Progenitor cell of endocrine pancreas (in vitro differentiated cells): ENCODE results near the gene METTL1. TPM values are rescaled to one million over a fixed set of nuclear protein-coding genes. Genes with fewer than 3 reads are reported as not detected.

Source experiments
- DNase-seq: peaks from one replicate; pipeline ENCODE4 v3.0.0; 2021; ENCODE audit warnings: low spot score; ENCODE audit not compliant: unreplicated experiment
- H3K27ac Mint-ChIP-seq: 2 replicates; pipeline ENCODE4 v1.8.0; 2021; ENCODE audit warnings: mild to moderate bottlenecking, moderate library complexity, mixed read lengths
- H3K27me3 Mint-ChIP-seq: 2 replicates; pipeline ENCODE4 v1.8.0; 2021; ENCODE audit warnings: mixed read lengths
- H3K36me3 Mint-ChIP-seq: 2 replicates; pipeline ENCODE4 v1.8.0; 2022; ENCODE audit warnings: mixed read lengths; ENCODE audit not compliant: insufficient read depth
- H3K4me1 Mint-ChIP-seq: 2 replicates; pipeline ENCODE4 v1.8.0; 2021; ENCODE audit warnings: low read depth, mixed read lengths
- H3K4me3 Mint-ChIP-seq: 2 replicates; pipeline ENCODE4 v1.8.0; 2021; ENCODE audit warnings: low read depth, mild to moderate bottlenecking, moderate library complexity, mixed read lengths
- H3K9me3 Mint-ChIP-seq: 2 replicates; pipeline ENCODE4 v1.8.0; 2021; ENCODE audit warnings: low read depth, mixed read lengths
- CTCF ChIP-seq: fragments of 200-600 bp; sonication (generic); IDR thresholded peaks from one replicate; pipeline ENCODE4 v1.5.0; 2021; ENCODE audit warnings: antibody characterized with exemption, mild to moderate bottlenecking; ENCODE audit not compliant: unreplicated experiment
- total RNA-seq: library from RNA; stranded (reverse); gene quantifications from 2 replicates; pipeline ENCODE4 v1.2.1, GENCODE V29; 2021

The METTL1 gene
- total RNA-seq, 1 donor from 2014 or later = 23.3 TPM

GRCh38 chr12:57753756-57754337 lies 18.1 kb downstream of the METTL1 start:
- H3K4me3 Mint-ChIP-seq = peak overlapping the region; percentile 94
- H3K27me3 Mint-ChIP-seq = no peaks in the 10 kb centered on the region
- DNase-seq = no peak
- no peaks in the 10 kb centered on the region for H3K9me3 Mint-ChIP-seq
- peak overlapping the region; percentile 96 for H3K27ac Mint-ChIP-seq
- H3K4me1 Mint-ChIP-seq = peaks cover 36% of the 10 kb centered on the region
- peaks cover 23% of the 10 kb centered on the region for H3K36me3 Mint-ChIP-seq
- TF ChIP-seq CTCF = no peak

- peak overlapping the region; percentile 99 for H3K4me3 Mint-ChIP-seq
- TF ChIP-seq CTCF = no peak
- H3K4me1 Mint-ChIP-seq = peaks cover 36% of the 10 kb centered on the region
- DNase-seq = no peak
- H3K27ac Mint-ChIP-seq = peak overlapping the region; percentile 99
- H3K27me3 Mint-ChIP-seq = no peaks in the 10 kb centered on the region
- H3K9me3 Mint-ChIP-seq = no peaks in the 10 kb centered on the region
- peaks cover 22% of the 10 kb centered on the region for H3K36me3 Mint-ChIP-seq
Observed at GRCh38 chr12:57752668-57753000, 19.3 kb downstream of the METTL1 start.

DNA sequence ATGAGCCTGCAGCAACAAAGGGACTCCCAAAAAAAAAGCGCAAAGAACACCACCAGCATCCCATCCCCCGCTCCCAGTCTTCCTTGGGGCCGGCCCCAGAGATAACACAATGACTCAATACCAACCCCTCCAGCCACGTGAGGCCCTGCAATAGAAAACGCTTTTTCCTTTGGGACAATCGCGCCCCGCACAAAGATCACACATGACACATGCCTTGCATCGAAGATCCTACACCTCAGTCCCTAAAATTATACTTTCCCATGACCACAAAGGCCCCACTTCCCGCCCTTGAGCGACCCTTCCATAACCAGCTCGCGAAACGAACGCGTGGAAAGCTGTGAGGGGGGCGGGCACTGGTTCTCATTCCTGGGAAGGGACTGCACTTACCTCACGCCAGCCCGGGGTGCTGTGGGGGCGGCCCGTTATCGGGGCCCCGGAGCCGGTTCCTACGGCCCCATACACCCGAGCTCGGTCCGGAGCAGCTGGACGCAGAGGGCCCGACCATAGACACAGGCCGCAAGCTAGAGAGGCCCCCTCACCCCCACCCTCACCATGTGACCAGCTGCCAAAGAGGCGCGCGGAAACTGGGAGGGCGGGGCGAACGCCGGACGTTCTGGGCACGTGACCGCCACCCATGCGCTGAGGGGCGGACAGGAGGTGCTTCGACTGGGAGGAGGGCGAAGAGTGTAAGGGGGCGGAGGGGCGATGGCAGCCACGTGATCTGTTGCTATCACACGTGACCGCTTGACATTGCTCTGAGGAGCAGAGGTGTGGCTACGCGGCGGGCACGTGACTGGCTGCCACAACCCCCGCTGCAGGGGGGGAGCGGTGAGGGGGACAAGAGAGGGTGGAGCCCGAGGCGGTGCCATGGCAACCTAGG lies 19.9 kb downstream of the METTL1 start, which contains the start of gene CDK4:
Gene CDK4 (minus strand): TSS at position 523 of the 880 bp plus-strand sequence. CDS start 593 bp downstream, outside the sequence.
- no peak for TF ChIP-seq CTCF
- DNase-seq = peak; percentile 96
- peaks cover 26% of the 10 kb centered on the region for H3K36me3 Mint-ChIP-seq
- H3K27me3 Mint-ChIP-seq = no peaks in the 10 kb centered on the region
- peaks cover 36% of the 10 kb centered on the region for H3K4me1 Mint-ChIP-seq
- peak within 1 kb of the TSS; percentile 99 for H3K4me3 Mint-ChIP-seq
- H3K9me3 Mint-ChIP-seq = no peaks in the 10 kb centered on the region
- H3K27ac Mint-ChIP-seq = peak within 1 kb of the TSS; percentile 99

GRCh38 chr12:57751432-57751787 lies 20.5 kb downstream of the METTL1 start:
- Mint-ChIP-seq H3K36me3 (peaks cover 23% of the 10 kb centered on the region), H3K4me1 (peaks cover 31% of the 10 kb centered on the region), H3K27me3 (no peaks in the 10 kb centered on the region)

More at GRCh38 chr12:57751432-57751787, 20.5 kb downstream of the METTL1 start:
- Mint-ChIP-seq H3K4me3 (peak overlapping the region; percentile 99), H3K9me3 (no peaks in the 10 kb centered on the region), H3K27ac (peak overlapping the region; percentile 99)
- no peak for DNase-seq
- TF ChIP-seq CTCF = no peak
